ENCODE data around the gene SETBP1.

SETBP1 gene

DNA sequence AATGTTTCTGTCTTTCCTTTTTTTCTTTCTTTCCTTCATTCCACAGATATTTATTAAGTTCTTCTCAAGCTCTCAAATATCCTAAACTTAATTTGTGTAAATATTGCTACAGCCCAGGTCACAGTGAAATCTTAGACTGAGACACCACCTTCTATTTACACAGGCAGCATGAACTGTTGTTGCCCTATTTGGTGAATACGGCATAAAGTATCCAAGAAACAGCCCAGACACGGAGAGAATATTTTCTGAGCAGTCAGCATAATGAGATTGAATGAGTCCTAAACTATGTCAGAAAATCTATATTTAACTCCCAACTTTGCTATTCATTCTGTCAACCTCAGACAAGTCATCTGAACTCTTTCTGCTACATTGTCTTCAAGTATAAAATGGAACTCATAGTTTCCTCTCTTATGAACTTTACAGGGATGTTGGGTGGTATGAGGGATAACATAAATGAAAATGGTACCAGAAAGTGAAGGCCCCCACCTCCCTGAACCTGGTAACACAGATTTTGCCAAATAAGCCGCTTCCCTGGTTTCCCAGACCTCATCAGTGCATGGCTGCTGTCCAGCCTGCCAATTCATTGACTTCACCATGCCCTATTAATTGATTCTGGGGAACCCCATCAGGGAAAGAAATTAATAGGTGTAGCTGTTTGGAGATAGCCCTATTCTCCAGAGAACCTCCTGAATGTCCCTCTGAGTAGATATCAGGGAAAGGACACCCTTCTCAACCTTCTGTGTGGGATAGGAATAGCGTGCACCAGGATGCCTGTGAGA, 235.9 kb downstream of the SETBP1 start:
- no peak for DNase-seq

DNA sequence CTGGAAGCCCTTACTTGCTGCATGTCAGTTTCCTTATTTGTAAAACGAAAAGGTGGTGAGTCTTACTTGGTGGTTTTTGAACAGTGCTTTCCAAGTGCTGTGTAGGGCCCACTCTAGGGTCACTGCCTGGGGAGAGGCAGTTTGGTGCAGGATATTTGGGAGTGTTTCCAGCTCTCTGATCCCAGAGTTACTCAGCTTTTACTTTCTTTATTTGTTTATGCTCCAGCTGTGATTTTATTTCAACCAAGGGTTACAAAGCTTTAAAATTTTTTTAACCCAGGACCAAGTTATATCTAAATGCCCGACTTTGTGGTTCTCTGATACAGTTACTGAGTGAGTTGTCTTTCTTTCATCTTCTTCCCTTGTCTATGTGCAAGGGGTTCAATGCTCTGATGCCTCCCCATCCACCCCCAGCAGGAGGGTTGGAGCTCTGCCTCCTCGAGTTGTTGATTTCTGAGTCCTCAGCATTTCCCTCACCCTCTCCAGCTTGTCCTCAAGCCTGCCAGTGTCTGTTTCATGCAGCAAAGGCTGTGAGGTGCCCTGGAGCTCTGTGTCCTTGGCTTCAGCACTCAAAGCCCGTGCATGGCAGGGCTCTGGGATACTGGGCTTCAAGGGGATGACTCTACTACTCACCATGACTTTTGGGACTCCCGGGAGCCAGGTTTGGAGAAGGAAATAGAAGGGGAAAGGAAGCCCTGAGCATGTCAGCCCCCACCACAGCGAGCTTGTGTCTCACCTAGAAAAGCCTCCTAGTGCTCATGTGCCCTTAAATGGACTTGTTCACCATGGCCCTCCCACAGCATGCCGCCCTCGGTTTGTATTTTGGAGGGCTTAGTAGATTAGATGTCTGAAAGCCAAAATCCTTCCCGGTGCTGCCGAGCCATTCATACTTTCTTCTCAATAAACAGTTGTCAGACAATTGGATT, 236.8 kb downstream of the SETBP1 start:
- no peak for DNase-seq

DNA sequence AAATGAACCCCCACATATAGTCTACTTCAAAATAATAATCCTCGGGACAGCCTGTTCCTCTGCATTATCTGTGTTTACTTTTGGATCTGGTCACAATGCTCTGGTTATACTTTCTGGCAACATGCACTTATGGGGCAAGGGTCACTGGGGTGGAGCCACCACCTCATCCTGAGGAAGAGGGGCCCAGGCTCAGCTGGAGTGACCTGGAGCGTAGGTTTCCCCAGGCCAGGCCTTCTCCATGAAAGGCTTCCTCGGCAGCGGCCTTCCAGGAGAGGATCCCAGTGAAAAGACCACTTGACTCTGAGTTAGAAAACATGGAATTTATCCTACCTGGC, 237.4 kb downstream of the SETBP1 start:
- DNase-seq, result no peak

DNA sequence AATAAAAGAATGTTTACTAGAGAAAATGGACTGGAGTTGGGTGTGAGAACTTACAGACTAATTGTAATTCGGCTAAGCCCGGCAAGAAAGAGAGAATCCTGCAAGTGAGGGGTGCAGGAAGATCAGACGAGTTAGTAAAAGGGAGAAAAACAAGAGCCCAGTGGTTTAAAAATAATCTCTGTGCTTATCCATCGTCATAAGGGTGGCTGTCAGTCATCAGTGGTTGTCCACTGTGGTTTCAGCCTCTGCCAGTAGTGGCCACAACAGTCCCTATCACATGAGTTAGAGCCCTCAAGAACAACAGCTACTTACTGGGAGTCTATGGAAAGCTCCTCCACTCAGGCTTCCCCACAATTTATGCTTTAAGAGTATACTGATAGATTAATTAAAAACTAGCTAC, 239.8 kb downstream of the SETBP1 start:
- no peak for DNase-seq

DNA sequence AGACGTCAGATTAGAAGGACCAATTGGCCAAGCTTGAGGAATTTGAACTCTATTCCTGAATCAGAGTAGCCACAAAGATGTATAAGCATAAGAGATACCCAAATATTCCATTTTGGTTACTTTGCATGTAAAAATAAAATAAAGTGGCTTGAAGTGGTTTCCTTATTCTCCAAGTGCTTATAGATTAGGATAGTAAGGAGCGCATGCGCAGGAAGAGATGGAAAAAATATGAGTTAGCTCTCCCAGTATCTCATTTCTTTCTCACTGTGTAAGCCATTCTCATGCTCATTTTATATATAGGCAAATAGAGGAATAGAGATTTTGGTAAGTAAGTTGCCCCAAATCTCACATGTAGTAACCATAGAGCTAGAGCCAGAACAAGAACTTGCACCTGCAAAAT, 241.3 kb downstream of the SETBP1 start:
- no peak for DNase-seq

DNA sequence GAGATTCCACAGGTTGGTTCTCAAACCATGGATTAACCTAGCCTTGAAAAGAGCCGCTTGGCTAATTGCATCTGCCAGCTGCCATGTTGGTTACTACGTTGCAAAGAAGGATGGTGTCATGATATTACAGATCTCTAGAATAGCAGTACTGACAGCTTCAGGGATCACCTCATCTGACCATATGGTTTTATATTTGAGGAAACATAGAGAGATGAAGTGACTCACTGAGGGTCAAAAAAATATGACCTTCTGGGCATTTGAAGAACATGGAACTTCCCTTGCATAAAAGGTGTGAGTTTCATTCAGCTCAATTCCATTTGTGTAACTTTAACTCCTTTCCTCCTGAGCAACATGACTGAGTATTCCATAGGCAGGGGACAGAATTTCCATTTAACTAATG, 242.3 kb downstream of the SETBP1 start:
- DNase-seq, result no peak

DNA sequence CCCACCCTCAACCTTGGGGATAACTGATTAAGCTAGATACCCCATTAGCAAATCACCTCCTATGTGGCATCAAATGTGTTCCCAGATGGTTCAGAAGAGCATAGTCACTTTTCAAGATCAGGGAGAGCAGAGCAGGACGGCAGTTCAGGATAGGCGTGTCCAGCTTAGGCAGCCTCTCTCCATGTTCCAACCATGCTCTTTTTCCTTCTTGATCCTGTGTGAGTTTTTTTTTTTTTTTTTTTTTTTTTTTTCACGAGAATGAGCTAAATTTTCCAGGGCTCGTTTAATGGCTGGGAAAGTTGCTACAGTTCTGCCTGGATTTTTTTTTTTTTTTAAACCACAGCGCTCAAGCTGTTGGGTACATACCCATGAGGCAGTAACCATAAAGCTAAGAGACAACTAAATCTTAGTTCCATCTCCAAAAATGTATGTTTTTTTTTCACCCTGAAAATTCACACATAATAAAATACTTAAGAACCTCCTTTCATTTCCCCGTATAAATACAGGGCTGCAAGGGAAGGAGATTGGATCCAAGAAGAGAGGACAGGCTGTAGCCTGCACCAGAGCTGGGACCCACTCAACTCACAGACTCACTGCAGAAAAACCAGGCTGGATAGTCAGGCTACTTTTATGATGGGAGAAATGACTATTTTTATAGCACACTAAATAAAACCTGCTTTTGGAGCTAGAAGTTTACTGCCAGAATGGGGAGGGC, 244.3 kb downstream of the SETBP1 start:
- no peak for DNase-seq

DNA sequence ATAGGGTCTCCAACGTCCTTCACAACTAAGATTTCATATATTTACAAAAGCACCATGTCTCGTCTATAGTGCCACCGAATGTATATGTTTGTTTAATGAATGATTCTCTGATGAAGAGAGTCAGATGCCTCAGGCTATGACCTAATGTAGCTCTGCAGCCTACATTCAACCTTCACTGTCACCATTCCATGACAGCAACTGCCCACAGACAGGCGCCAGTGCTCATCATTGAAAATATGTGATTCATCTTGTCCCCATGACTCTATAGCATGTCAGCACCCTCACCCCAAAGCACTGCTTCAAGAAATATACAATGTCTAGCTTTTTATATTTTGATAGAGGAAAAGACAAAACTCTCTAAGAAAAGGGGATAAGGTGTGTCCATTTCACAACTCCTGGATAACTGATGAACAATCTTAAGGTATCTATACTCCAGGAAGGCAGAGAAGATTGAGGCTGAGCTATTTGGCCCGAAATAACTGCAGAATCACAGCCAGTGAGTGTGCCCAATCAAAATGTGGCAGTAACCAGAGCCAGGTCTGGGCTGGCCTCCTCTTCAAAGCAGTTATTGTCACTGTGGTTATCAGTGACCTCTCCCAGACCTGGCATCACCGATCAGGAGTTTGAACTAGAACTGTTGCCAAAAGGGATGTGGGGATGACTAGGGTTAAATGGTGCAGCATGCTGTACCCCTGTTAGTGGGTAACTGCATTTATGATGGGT, 246.6 kb downstream of the SETBP1 start:
- DNase-seq, result peak; percentile 40 to 54 (median 49)

DNA sequence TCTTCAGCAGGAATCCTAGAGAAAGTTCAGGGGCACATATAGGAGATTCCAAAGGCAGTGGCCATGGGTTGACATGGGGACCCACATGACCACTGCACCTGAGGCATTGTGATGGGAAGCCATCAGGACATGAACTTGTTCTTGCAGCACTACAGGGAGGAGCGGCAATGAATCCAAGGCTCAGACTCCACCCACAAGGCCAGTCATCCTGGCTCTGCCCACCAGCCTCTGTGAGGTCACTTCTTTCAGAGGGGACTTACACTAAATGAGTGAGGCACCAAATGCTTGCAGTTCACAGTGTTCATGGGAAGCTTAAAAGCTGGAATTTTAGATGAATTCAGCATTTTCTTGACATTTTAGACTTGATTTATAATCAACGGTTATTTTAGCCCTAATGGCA, 254.2 kb downstream of the SETBP1 start:
- DNase-seq, result peak in 1 of 3 donors; percentile 21

DNA sequence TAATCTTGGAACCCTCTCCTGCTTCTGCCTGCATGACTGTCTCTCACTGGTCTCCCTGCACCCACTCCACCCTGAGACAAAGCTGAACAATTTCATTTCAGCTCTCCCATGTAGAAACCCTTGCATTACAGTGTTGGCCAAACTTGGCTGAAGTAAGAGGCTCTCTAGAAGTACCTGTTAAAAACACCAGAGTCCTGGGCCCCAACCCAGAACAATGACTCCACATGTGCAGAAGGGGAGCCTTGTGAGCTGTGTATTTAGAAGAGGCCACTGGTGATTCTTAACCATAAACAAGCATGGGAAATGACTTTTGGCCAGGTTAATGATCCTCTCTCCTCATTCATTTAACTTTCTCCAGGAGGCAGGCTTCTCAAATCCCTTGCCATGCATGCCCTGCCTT, 254.8 kb downstream of the SETBP1 start:
- no peak for DNase-seq

DNA sequence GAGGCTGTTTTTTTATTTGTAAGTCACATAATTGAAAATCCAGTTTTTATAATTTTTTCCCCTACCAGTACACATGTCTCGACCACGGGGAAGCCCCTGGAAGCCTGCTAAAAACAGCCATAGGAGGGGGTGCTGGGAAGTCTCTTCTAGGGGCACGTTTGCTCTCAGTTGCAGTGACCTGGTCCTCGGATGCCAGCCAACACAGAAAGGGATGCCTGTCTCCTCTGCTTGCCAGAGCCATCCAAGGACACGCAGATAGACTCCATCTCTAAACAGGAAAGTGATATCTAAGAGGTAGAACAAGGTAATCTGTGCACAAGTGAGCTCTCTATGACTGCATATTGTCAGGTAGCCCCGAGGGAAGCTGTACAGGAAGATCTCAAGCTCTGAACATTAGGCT, 255.8 kb downstream of the SETBP1 start:
- DNase-seq, result no peak

DNA sequence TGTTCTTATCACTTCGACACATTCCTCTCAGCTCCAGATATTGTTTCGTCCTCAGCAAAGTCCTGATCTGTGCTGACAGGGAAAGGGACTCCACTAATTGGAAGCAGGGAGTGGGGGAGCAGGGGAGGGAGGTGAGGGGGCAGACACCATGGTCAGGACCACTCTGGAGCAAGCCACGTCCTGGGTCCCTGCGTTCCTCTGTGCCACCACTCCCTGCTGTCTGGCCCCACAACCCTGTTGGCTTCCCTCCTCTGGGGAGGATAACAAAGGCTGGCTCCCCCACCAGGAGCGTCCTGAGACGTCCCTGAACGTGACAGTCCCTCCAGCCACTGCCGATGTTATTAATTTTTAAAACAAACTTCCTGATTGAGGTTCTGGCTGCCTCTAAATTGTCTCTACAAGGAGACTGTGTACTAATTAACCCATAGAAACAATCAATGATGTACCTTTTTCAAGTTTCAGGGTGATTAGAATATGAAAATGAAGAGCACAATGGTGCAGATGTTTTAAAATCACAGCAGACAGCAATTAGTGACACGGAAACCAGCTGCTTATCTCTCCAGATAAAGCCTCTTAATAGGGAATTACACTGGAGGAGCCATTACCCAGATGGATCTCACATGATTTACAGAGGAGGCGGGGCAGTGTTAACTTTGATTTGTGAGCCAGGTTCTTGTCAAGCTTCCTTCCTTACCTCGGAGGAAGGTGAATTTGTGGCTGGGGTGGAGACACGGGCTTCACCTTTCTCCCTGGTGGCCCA, 257.5 kb downstream of the SETBP1 start:
- no peak for DNase-seq

DNA sequence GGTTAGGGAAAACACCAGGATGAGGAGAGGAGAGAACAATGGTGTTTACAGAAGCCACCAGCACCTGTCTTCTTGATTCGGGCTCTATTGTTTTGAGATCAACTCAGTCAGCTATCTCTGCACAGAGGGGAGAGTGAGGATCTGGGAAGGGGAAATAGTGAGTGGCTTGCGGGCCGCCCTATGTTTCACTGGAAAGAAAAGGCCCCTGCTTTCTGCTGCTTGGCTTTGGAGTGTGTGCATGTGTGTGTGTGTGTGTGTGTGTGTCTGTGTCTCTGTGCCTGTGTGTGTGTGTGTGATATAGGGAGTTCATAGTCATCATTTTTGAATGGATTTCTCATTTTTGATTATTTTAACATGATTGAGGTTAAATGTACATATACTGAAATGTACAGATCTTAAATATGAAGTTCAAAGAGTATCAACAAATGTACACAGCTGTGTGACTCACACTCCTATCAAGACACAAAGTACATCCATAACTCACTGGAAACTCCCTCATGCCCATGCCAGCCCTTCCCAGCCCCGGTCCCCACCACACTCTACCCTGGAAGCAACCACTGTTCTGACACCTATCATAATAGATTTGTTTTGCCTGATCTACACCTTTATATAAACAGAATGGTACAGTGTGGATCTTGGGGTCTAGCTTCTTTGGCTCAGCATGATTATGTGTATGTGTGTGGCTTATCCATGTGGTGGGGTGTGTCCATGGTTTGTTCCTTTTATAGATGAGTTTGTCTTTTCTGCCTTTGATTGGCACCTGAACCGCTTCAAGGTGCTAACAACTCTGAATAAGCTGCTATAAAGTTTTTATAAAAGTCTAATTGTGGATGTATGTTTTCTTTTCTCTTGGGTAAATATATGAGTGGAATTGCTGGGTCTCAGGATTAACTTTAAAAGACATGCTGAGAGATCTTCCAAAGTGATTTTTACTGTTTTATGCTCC, 258.3 kb downstream of the SETBP1 start:
- peak in 2 of 3 donors; percentile 3 to 7 for DNase-seq

DNA sequence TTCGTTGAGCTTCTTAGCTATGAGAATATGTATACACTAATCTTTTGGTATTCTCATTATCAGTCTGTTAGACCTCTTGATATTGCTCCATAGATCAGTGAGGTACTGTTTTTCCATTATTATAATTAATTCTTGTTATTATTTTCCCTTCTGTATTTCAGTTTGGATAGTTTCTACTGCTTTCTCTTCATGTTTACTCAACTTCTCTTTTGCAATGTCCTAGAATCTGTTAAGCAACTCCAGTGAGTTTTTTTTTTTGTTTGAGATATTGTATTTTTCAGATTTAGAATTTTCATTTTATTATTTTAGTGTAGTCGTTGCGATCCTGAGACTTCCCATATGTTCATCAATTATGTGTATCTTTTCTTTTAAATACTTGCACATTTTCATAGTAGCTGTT, 260.8 kb downstream of the SETBP1 start:
- peak in 1 of 3 donors; percentile 34 for DNase-seq

DNA sequence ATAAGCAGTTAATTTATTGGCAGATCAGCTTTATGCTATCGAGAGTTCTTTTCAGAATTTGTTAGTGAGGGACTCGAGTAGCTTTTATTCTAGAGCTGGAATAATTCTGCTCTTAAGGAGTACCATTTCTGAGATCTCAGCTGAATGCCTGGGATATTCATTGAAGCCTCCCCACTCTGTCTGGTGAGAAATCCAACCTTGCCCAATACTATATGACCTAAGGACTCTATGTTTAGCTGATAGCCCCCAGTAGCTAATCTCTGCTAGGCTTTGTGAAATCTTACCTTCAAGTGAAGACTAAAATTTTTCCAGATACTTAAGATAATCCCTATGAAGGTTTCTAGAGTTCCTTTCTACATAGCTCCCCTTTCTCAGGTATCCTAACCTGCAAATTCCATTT, 261.4 kb downstream of the SETBP1 start:
- DNase-seq, result peak in 1 of 3 donors; percentile 10

DNA sequence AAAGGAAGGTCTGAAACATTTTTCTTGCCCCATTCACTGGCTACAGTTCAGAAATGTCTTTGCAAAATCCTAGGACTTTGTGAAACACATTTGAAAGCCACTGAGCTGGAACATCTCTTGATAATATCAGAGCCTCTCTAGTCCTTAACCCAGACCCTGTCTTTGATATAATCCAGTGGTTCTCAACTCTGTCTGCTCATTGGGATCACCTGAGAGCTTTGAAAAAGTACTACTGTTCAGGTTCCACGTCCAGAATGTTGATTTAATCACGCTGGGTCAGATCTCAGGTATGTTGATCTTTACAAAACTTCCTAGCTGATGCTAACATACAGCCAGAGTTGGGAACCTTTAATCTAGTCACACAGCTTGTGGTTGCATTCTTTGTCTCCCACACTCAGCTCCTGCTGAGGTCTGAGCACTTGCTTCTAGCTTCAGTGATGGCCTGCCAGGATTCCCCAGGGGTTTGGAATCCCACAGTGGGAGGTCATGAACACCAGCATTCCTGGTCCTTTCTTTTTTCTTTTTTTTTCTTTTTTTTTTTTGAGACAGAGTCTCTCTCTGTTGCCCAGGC, 262.7 kb downstream of the SETBP1 start:
- no peak for DNase-seq

DNA sequence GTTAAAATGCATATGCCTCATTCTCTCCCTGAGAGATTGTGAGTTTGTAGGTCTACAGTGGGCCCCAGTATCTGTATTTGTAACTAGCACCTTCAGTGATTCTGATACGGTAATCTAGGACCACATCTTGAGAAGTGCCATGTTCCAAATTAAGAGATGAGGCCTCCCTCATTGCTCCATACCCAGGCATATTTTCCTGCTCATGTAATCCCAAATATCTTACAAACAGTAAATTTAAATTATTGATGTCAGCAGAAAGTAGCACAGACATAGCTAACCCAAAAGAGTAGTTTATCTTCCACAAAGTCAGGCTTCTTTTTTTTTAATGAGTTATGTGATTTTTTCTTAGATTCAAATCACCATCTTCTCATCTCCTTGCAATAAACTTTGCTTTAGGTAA, 263.8 kb downstream of the SETBP1 start:
- DNase-seq, result no peak

DNA sequence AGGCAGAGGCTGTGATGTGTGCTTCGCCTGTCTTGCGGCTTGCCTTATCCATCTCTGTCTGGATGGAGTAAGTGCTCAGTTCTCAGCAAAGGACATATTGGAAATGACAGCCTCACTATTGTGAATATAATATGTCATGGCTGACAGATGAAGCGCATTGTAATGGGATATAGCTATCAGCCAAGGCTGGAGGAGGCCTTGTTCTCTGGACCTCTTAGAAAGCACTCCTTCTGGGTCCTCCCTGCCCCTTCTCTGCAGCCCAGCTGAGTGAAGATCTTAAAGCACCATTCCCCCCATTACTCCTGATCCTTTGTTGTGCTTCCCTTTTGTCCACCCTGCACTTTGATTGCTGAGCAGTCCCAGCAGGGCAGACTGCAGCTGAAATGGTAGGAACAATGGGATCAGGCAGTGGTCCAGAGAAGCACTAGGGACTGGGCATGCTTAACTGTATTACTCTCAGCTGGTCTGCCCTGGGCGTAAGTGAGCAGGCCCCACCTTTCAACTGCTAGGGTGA, 265.3 kb downstream of the SETBP1 start:
- no peak for DNase-seq

DNA sequence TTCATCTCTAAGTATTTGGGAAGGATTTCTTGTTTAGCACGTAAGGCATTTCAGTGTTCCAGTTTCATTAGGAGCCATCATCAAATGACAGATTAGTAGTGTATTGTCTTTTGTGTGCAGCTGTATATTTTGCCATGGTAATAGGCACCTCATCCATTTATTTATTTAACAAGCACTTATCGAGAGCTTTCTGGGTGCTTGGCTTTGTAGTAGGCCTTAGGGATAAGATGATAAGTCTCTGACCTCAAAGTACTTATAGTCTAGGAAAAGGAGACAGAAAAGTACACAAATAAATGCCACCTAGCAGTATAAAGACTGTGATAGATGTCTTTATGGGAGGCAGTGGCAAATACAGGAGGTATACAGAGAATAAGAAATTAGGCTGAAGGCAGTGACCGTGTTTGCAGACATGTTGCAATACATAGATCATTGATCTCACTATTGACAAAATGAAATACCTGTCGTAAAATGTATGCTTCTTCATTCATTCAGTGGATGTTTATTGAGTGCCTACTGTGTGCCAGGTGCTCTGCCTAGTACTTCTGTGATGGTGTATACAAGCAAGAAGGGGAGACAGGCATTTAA, 265.9 kb downstream of the SETBP1 start:
- DNase-seq, result no peak

DNA sequence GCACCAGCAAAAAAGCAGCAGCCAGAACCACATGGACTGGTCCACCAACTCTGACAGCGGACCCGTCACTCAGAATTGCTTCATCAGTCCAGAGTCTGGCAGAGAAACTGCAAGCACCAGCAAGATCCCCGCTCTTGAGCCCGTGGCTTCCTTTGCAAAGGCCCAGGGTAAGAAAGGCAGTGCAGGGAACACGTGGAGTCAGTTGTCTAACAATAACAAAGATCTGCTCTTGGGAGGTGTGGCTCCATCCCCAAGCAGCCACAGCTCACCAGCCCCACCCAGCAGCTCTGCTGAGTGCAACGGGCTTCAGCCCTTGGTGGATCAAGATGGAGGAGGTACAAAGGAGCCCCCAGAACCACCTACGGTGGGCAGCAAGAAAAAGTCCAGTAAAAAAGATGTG, 269.3 kb downstream of the SETBP1 start:
- DNase-seq, result no peak

All from suppressor macrophage treated with lipopolysaccharide for 1 hour (primary cell).